Mammary epithelial cell (primary cell): ENCODE results near the gene WWC1.

Experiments used
- CTCF ChIP-seq, 2 donors: IDR thresholded peaks in 1 of 2; conservative IDR thresholded peaks in 1 of 2; 2 replicates each; pipeline ENCODE4 v1.5.1; 2011 to 2012; ENCODE audit warnings: inconsistent platforms in 2 of 2, low read length in 2 of 2, mild to moderate bottlenecking in 2 of 2, control low read depth in 1 of 2, low read depth in 1 of 2; ENCODE audit not compliant: insufficient read depth in 1 of 2; ENCODE audit errors: extremely low read depth in 1 of 2
- EZH2 ChIP-seq: IDR thresholded peaks from 2 replicates; pipeline ENCODE4 v1.6.1; 2012; ENCODE audit warnings: low read length, inconsistent platforms, borderline replicate concordance

DNA sequence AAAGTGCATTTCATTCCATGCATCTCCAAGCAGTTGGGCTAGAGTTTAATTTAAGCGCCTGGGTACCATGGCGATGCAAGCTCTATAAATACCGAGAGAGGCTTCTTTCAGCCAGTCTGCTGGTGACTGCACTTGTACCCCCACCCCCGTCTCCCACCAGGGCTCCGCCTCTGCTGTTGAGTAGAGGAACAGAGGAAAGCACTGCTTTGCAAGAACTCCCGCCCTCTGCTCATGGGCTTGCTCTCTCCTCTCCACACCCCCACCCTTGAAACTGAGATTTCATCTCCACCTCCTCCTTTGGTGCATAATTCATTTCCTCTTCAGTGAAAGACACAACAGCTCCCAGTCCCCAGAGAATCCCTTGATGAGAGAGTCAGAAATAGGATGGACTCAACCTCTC is 5.1 kb upstream of the WWC1 start:
- TF ChIP-seq EZH2: no peak
- no peak for TF ChIP-seq CTCF (conservative IDR thresholded peaks at IDR 0.05 in 1 of 2, IDR thresholded peaks at IDR 0.05 in 1 of 2; ENCODE audit: extremely low read depth in 1 of 2, insufficient read depth in 1 of 2, low read depth in 1 of 2, low read length in 2 of 2)
